Endothelial cell of umbilical vein (primary cell): ENCODE measurements around the gene HLX. TPM values are rescaled to one million over a fixed set of nuclear protein-coding genes. Genes with fewer than 3 reads are reported as not detected.

Source experiments
- BruUV-seq: library from RNA; stranded (reverse); fragments of 400-500 nt; replicated peaks from 2 replicates; lab custom pipeline; 2021; lab: Mats Ljungman, UMichigan
- CTCF ChIA-PET: fragments of 300-600, 350-600 bp; sonication (Branson Sonifier 250); formaldehyde crosslinking; loops from one replicate; lab custom pipeline; 2021; ENCODE audit warnings: antibody characterized with exemption, inconsistent platforms; lab: Charles Lee
- POLR2A ChIA-PET: fragments of 300-600, 350-600 bp; sonication (Branson Sonifier 250); formaldehyde crosslinking; loops from one replicate; lab custom pipeline; 2021; ENCODE audit warnings: antibody characterized with exemption, inconsistent platforms; lab: Charles Lee
- DNase-seq: peaks from one replicate; pipeline ENCODE4 v3.0.0-alpha.2; 2011; ENCODE audit warnings: low read depth, low spot score
- FAIRE-seq: peaks from 2 replicates; lab custom pipeline; 2011; peaks lifted over from hg19 to GRCh38; lab: Jason Lieb, UNC
- H2AFZ ChIP-seq: 2 replicates; pipeline ENCODE4 v1.6.0; 2012; ENCODE audit warnings: low read depth, low read length, control low read depth, inconsistent platforms
- H3K27ac ChIP-seq: 2 replicates; pipeline ENCODE4 v1.5.1; 2011; ENCODE audit warnings: low read depth, mild to moderate bottlenecking, control low read depth, low read length, moderate library complexity; ENCODE audit not compliant: insufficient read depth
- H3K27me3 ChIP-seq, 2 experiments: 2 replicates each; pipeline versions ENCODE4 v1.6.0 to v1.6.1; 2011; ENCODE audit warnings: low read length in 2 of 2, mixed read lengths in 1 of 2; ENCODE audit not compliant: control insufficient read depth in 2 of 2, insufficient read depth in 2 of 2
- H3K36me3 ChIP-seq, 2 experiments: 2 replicates in 1 of 2; 3 replicates in 1 of 2; pipeline ENCODE4 v1.5.1; 2011; ENCODE audit warnings: low read length in 2 of 2, mild to moderate bottlenecking in 1 of 2, moderate library complexity in 1 of 2; ENCODE audit not compliant: control insufficient read depth in 2 of 2, insufficient read depth in 2 of 2; ENCODE audit errors: extremely low read depth in 1 of 2
- H3K4me1 ChIP-seq: 3 replicates; pipeline ENCODE4 v1.5.1; 2011; ENCODE audit warnings: mild to moderate bottlenecking, low read length; ENCODE audit not compliant: control insufficient read depth, insufficient read depth; ENCODE audit errors: extremely low read depth
- H3K4me2 ChIP-seq: 2 replicates; pipeline ENCODE4 v1.6.1; 2011; ENCODE audit warnings: low read length, control low read depth, mixed read lengths; ENCODE audit not compliant: insufficient read depth
- H3K4me3 ChIP-seq, 3 experiments: fragments of 200-600 bp in 1 of 3; sonication (generic), shearing (Covaris generic) in 1 of 3; replicated peaks in 1 of 3; 2 replicates each; pipeline ENCODE4 v1.5.1; 2011 to 2016; ENCODE audit warnings: control low read depth in 3 of 3, low read length in 3 of 3, mild to moderate bottlenecking in 2 of 3, inconsistent platforms in 1 of 3, low read depth in 1 of 3, moderate library complexity in 1 of 3; ENCODE audit not compliant: insufficient read depth in 1 of 3
- H3K79me2 ChIP-seq: 2 replicates; pipeline ENCODE4 v1.6.0; 2012; ENCODE audit warnings: low read length, inconsistent platforms; ENCODE audit not compliant: control insufficient read depth, insufficient read depth
- H3K9ac ChIP-seq: replicated peaks from 2 replicates; pipeline ENCODE3; 2011; ENCODE audit warnings: low read length, control low read depth; ENCODE audit not compliant: insufficient read depth; ENCODE audit errors: extremely low read depth
- H3K9me1 ChIP-seq: replicated peaks from 3 replicates; pipeline ENCODE4 v1.6.0; 2011; ENCODE audit warnings: mild to moderate bottlenecking, low read length; ENCODE audit not compliant: control insufficient read depth, insufficient read depth; ENCODE audit errors: extremely low read depth
- H3K9me3 ChIP-seq: replicated peaks from 2 replicates; pipeline ENCODE4 v1.5.1; 2012; ENCODE audit warnings: low read length, inconsistent platforms; ENCODE audit not compliant: control insufficient read depth, insufficient read depth
- H4K20me1 ChIP-seq: replicated peaks from 2 replicates; pipeline ENCODE3; 2011; ENCODE audit warnings: mild to moderate bottlenecking, low read length; ENCODE audit not compliant: control insufficient read depth, insufficient read depth; ENCODE audit errors: extremely low read depth
- CTCF ChIP-seq, 2 donors: IDR thresholded peaks; 1 replicate in 1 of 2; 2 replicates in 1 of 2; pipeline ENCODE4 v1.5.1; 2011; ENCODE audit warnings: low read length in 2 of 2, mild to moderate bottlenecking in 2 of 2, moderate library complexity in 2 of 2, control low read depth in 1 of 2, inconsistent platforms in 1 of 2, low read depth in 1 of 2; ENCODE audit not compliant: insufficient read depth in 1 of 2; ENCODE audit errors: extremely low read depth in 1 of 2
- FOS ChIP-seq: IDR thresholded peaks from 2 replicates; pipeline ENCODE4 v1.6.1; 2011; ENCODE audit warnings: mild to moderate bottlenecking, low read length, moderate library complexity, borderline replicate concordance; ENCODE audit not compliant: insufficient read depth
- GATA2 ChIP-seq: IDR thresholded peaks from 2 replicates; pipeline ENCODE4 v1.7.0; 2011; ENCODE audit warnings: low read depth, mild to moderate bottlenecking, moderate library complexity, mixed read lengths, low read length; ENCODE audit not compliant: insufficient read length, insufficient read depth
- JUN ChIP-seq: IDR thresholded peaks from 2 replicates; pipeline ENCODE4 v1.6.1; 2011; ENCODE audit warnings: borderline replicate concordance, low read depth; ENCODE audit not compliant: insufficient read length, insufficient read depth
- MAX ChIP-seq: IDR thresholded peaks from 2 replicates; pipeline ENCODE4 v1.6.1; 2011; ENCODE audit not compliant: insufficient read depth, insufficient read length
- MYC ChIP-seq: IDR thresholded peaks from one replicate; pipeline ENCODE4 v1.6.1; 2011; ENCODE audit warnings: mild to moderate bottlenecking, low read depth, low read length
- POLR2A ChIP-seq: IDR thresholded peaks from 2 replicates; pipeline ENCODE4 v1.6.1; 2012; ENCODE audit warnings: low read depth, mild to moderate bottlenecking, control low read depth, low read length
- dilution Hi-C: fragments of 300-500 bp; cut with MboI; formaldehyde crosslinking; loops from one replicate; pipeline ENCODE4 v1.15.0; 2019; ENCODE audit warnings: low sequenced_read_pairs; ENCODE audit not compliant: extremely low pct_ligation_motif_present
- intact Hi-C: fragments of 100-400 bp; cut with micrococcal nuclease; formaldehyde crosslinking; loops from one replicate; pipeline ENCODE4 v1.10.0; 2022
- polyA plus RNA-seq, 4 experiments: library from polyadenylated mRNA; depleted of rRNA in 3 of 4; stranded (reverse) in 3 of 4; unstranded in 1 of 4; fragments of >200 nt; gene quantifications; 2 replicates each; pipeline versions ENCODE4 v1.2.1 to v1.2.3, GENCODE V29; 2011 to 2012; ENCODE audit warnings: missing spikeins in 1 of 4
- total RNA-seq: library from RNA; stranded (reverse); gene quantifications from 2 replicates; pipeline ENCODE4 v1.2.3, GENCODE V29; 2021

The HLX gene
- total and polyA plus RNA-seq, 2 donors (not counting 3 experiments of a cell fraction or from before 2014, with no cell fraction given) = 7.5 to 39.1 TPM

- no TSS peak for BruUV-seq
- Histone ChIP-seq H3K9ac (no peak overlapping the region), H3K27me3 (peaks cover 0 to 2% of the 10 kb centered on the region in 2 experiments), H2AFZ (no peak overlapping the region), H4K20me1 (no peaks in the 10 kb centered on the region), H3K4me2 (no peak overlapping the region), H3K27ac (no peak overlapping the region), H3K4me3 (no peak overlapping the region), H3K36me3 (no peaks in the 10 kb centered on the region), H3K9me3 (no peaks in the 10 kb centered on the region), H3K79me2 (no peaks in the 10 kb centered on the region), H3K9me1 (no peaks in the 10 kb centered on the region), H3K4me1 (no peaks in the 10 kb centered on the region)
- POLR2A ChIA-PET = no interaction called here
- intact Hi-C loops = no loop called here
- FAIRE-seq (no peak), DNase-seq (no peak)
- dilution Hi-C loops = no loop called here
- TF ChIP-seq JUN = no peak
- no peak for TF ChIP-seq CTCF (IDR thresholded peaks at IDR 0.05; ENCODE audit: extremely low read depth in 1 of 2, insufficient read depth in 1 of 2, low read depth in 1 of 2, low read length in 2 of 2)
- no peak for TF ChIP-seq FOS
- TF ChIP-seq GATA2 = no peak
- no peak for TF ChIP-seq MYC
- CTCF ChIA-PET = interaction anchor here (0.8 to 1.6 kb wide), 3 partner anchors 12 to 282 kb away, joined by 3 to 6 read pairs (median 4); no protein-coding TSS in a partner anchor
Observed at GRCh38 chr1:220921971-220922635, 42.9 kb downstream of the HLX start.

- POLR2A ChIA-PET = no interaction called here
Observed at GRCh38 chr1:220922951-220923350, 43.7 kb downstream of the HLX start.

More at GRCh38 chr1:220922951-220923350, 43.7 kb downstream of the HLX start:
- BruUV-seq = no TSS peak
- Histone ChIP-seq H3K9me1 (no peaks in the 10 kb centered on the region), H3K4me3 (no peak overlapping the region), H3K36me3 (no peaks in the 10 kb centered on the region), H3K27me3 (no peaks in the 10 kb centered on the region), H3K27ac (no peak overlapping the region), H2AFZ (no peak overlapping the region), H3K9ac (no peak overlapping the region), H3K4me2 (no peak overlapping the region), H3K79me2 (no peaks in the 10 kb centered on the region), H3K9me3 (no peaks in the 10 kb centered on the region), H4K20me1 (no peaks in the 10 kb centered on the region), H3K4me1 (no peaks in the 10 kb centered on the region)
- dilution Hi-C loops = no loop called here
- TF ChIP-seq POLR2A (no peak), MAX (no peak), MYC (no peak)
- FAIRE-seq (no peak), DNase-seq (no peak)
- intact Hi-C loops = no loop called here
- CTCF ChIA-PET = interaction anchor here (1.1 to 1.6 kb wide), 2 partner anchors 15 to 341 kb away, joined by 3 to 6 read pairs; no protein-coding TSS in a partner anchor
